ENCODE results near the gene BRMS1L.

DNA sequence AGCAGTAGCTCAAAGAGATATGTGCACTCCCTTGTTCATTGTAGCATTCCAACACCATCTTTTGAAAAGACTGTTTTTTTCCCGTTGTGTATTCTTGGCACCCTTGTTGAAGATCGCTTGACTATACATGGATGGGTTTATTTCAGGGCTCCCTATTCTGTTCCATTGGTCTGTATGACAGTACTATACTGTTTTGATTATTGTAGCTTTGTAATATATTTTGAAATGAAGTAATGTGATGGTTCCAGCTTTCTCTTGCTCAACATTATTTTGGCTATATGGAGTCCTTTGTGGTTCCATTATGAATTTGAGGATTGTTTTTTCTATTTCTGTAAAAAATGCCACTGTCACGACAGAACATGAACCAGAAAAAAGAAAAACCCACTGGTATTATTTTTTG lies 25.7 kb downstream of the BRMS1L start:
- TF ChIP-seq, protein P1, sequence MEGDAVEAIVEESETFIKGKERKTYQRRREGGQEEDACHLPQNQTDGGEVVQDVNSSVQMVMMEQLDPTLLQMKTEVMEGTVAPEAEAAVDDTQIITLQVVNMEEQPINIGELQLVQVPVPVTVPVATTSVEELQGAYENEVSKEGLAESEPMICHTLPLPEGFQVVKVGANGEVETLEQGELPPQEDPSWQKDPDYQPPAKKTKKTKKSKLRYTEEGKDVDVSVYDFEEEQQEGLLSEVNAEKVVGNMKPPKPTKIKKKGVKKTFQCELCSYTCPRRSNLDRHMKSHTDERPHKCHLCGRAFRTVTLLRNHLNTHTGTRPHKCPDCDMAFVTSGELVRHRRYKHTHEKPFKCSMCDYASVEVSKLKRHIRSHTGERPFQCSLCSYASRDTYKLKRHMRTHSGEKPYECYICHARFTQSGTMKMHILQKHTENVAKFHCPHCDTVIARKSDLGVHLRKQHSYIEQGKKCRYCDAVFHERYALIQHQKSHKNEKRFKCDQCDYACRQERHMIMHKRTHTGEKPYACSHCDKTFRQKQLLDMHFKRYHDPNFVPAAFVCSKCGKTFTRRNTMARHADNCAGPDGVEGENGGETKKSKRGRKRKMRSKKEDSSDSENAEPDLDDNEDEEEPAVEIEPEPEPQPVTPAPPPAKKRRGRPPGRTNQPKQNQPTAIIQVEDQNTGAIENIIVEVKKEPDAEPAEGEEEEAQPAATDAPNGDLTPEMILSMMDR (IDR thresholded peaks at IDR 0.05 in 8 of 11, conservative IDR thresholded peaks at IDR 0.05 in 3 of 11), result no peak
- no peak for TF ChIP-seq POLR2A (IDR thresholded peaks at IDR 0.05)
- no peak for TF ChIP-seq POLR2AphosphoS5 (IDR thresholded peaks at IDR 0.05)
